HCT116 (cell line): ENCODE results near the gene AGTRAP.

Experiments
- CTCF ChIP-seq, 3 experiments: fragments of 200-600 bp in 1 of 3; sonication (generic) in 1 of 3; IDR thresholded peaks in 2 of 3; conservative IDR thresholded peaks in 1 of 3; 2 replicates each; pipeline ENCODE4 v1.5.1; 2012 to 2017; ENCODE audit warnings: low read depth in 2 of 3, low read length in 2 of 3, antibody characterized with exemption in 1 of 3, borderline replicate concordance in 1 of 3, control low read depth in 1 of 3, mild to moderate bottlenecking in 1 of 3, mixed read lengths in 1 of 3, mixed run types in 1 of 3, moderate library complexity in 1 of 3; ENCODE audit not compliant: insufficient read depth in 1 of 3
- POLR2AphosphoS5 ChIP-seq: IDR thresholded peaks from 2 replicates; pipeline ENCODE4 v1.6.1; 2011; ENCODE audit warnings: mild to moderate bottlenecking, low read depth, low read length, moderate library complexity
- SP1 ChIP-seq: IDR thresholded peaks from 2 replicates; pipeline ENCODE4 v1.6.1; 2012; ENCODE audit warnings: low read depth

DNA sequence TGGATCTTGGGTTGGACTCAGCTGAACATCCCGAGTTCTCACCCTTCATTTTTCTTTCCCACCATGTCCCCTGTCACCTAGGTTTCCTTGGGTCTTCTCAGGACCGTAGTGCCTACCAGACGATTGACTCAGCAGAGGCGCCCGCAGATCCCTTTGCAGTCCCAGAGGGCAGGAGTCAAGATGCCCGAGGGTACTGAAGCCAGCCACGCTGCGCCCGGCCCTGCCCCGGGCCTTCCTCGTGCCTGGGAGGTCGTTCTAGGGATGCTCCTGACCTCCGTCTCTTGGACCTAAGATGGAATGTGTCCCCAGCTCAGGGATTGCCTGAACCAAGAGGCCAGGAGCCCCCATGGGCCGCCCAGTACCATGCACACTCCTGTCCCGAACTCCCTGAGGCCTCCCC lies 14.1 kb downstream of the AGTRAP start:
- no peak for TF ChIP-seq POLR2AphosphoS5
- TF ChIP-seq CTCF (IDR thresholded peaks at IDR 0.05 in 2 of 3, conservative IDR thresholded peaks at IDR 0.05 in 1 of 3; ENCODE audit: borderline replicate concordance in 1 of 3, insufficient read depth in 1 of 3, low read depth in 2 of 3, low read length in 2 of 3): no peak
- TF ChIP-seq SP1: no peak
